GM18526 (cell line): ENCODE results near the gene SNRPF.

Experiments used
- POLR2A ChIP-seq: IDR thresholded peaks from 3 replicates; pipeline ENCODE4 v1.6.1; 2011; ENCODE audit not compliant: insufficient read length; ENCODE audit errors: extremely low read depth

SNRPF gene

GRCh38 chr12:95858451-95859343 lies at the start of gene SNRPF:
Gene SNRPF, plus strand, starts transcription at chr12:95858952. Its CDS starts 122 bp downstream, at chr12:95859074.
- TF ChIP-seq POLR2A: peak; percentile 67

GRCh38 chr12:95809000-95809680 lies 49.6 kb upstream of the SNRPF start:
- no peak for TF ChIP-seq POLR2A

GRCh38 chr12:95810411-95810810 lies 48.3 kb upstream of the SNRPF start:
- no peak for TF ChIP-seq POLR2A

- no peak for TF ChIP-seq POLR2A
Measured at GRCh38 chr12:95815632-95816212, 43.0 kb upstream of the SNRPF start.

- no peak for TF ChIP-seq POLR2A
Measured at GRCh38 chr12:95820096-95820703, 38.6 kb upstream of the SNRPF start.

- TF ChIP-seq POLR2A: no peak
Measured at GRCh38 chr12:95829395-95829794, 29.4 kb upstream of the SNRPF start.

- no peak for TF ChIP-seq POLR2A
Measured at GRCh38 chr12:95830335-95831089, 28.2 kb upstream of the SNRPF start.

GRCh38 chr12:95834572-95834971 lies 24.2 kb upstream of the SNRPF start:
- no peak for TF ChIP-seq POLR2A

- TF ChIP-seq POLR2A: no peak
Measured at GRCh38 chr12:95836185-95836609, 22.6 kb upstream of the SNRPF start.

GRCh38 chr12:95836630-95837239 lies 22.0 kb upstream of the SNRPF start:
- TF ChIP-seq POLR2A: no peak

GRCh38 chr12:95837240-95838038 lies 21.3 kb upstream of the SNRPF start:
- no peak for TF ChIP-seq POLR2A

- TF ChIP-seq POLR2A: no peak
Measured at GRCh38 chr12:95838125-95838524, 20.6 kb upstream of the SNRPF start.

GRCh38 chr12:95848575-95849388 lies 10.0 kb upstream of the SNRPF start:
- TF ChIP-seq POLR2A: no peak

- TF ChIP-seq POLR2A: no peak
Measured at GRCh38 chr12:95851606-95852005, 7.1 kb upstream of the SNRPF start.
